IMR-90 (cell line): ENCODE results near the gene UBE2B. TPM values are rescaled to one million over a fixed set of nuclear protein-coding genes. Genes with fewer than 3 reads are reported as not detected.

ENCODE experiments used
- ATAC-seq: fragments of 200-7000 bp; cut with Tn5 transposase; 2 replicates; pipeline ENCODE4 v1.9.1; 2020; ENCODE audit warnings: low read depth, mild to moderate bottlenecking, moderate library complexity
- BruUV-seq: library from RNA; stranded (reverse); fragments of 400-500 nt; replicated peaks from 2 replicates; lab custom pipeline; 2021; lab: Mats Ljungman, UMichigan
- CTCF ChIA-PET: fragments of 300-600 bp; formaldehyde crosslinking; extraction: SDS; loops from one replicate; lab custom pipeline; 2021; ENCODE audit warnings: antibody characterized with exemption; lab: Yijun Ruan, JAX
- POLR2A ChIA-PET: fragments of 300-600 bp; sonication (Branson Sonifier 250); formaldehyde crosslinking; loops from one replicate; lab custom pipeline; 2022; ENCODE audit warnings: antibody characterized with exemption; ENCODE audit not compliant: unreplicated experiment; lab: Charles Lee
- DNase-seq: peaks from one replicate; pipeline ENCODE4 v3.0.0; 2013
- H2AFZ ChIP-seq: replicated peaks from 2 replicates; pipeline ENCODE3; 2013; ENCODE audit warnings: low read length, mild to moderate bottlenecking; ENCODE audit not compliant: poor library complexity
- H2AK5ac ChIP-seq: 2 replicates; pipeline ENCODE4 v1.6.1; 2013; ENCODE audit warnings: low read depth, low read length, inconsistent platforms
- H2AK9ac ChIP-seq: replicated peaks from 2 replicates; pipeline ENCODE3; 2013; ENCODE audit warnings: mild to moderate bottlenecking, low read depth, low read length, moderate library complexity; ENCODE audit not compliant: poor library complexity
- H2BK120ac ChIP-seq: 2 replicates; pipeline ENCODE4 v1.6.1; 2013; ENCODE audit warnings: low read depth, low read length, inconsistent platforms
- H2BK15ac ChIP-seq: 3 replicates; pipeline ENCODE4 v1.6.1; 2013; ENCODE audit warnings: low read depth, low read length, inconsistent platforms
- H2BK20ac ChIP-seq: 2 replicates; pipeline ENCODE4 v1.6.1; 2013; ENCODE audit warnings: low read depth, mild to moderate bottlenecking, inconsistent platforms, low read length, moderate library complexity
- H2BK5ac ChIP-seq: 2 replicates; pipeline ENCODE4 v1.6.1; 2013; ENCODE audit warnings: mild to moderate bottlenecking, low read depth, low read length, inconsistent platforms; ENCODE audit not compliant: poor library complexity, severe bottlenecking
- H3K14ac ChIP-seq: replicated peaks from 2 replicates; pipeline ENCODE4 v1.6.1; 2013; ENCODE audit warnings: low read depth, low read length, inconsistent platforms
- H3K18ac ChIP-seq: 2 replicates; pipeline ENCODE4 v1.6.1; 2013; ENCODE audit warnings: low read depth, low read length, control low read depth
- H3K23ac ChIP-seq: 2 replicates; pipeline ENCODE4 v1.6.1; 2013; ENCODE audit warnings: low read depth, low read length, inconsistent platforms
- H3K27ac ChIP-seq: 2 replicates; pipeline ENCODE4 v1.5.1; 2013; ENCODE audit warnings: mild to moderate bottlenecking, control low read depth, low read length; ENCODE audit not compliant: insufficient read depth
- H3K27me3 ChIP-seq: 2 replicates; pipeline ENCODE4 v1.6.1; 2013; ENCODE audit warnings: low read length; ENCODE audit not compliant: control insufficient read depth, insufficient read depth
- H3K36me3 ChIP-seq: 2 replicates; pipeline ENCODE4 v1.6.1; 2013; ENCODE audit warnings: low read length, mixed read lengths; ENCODE audit not compliant: control insufficient read depth, insufficient read depth
- H3K4ac ChIP-seq: 2 replicates; pipeline ENCODE4 v1.6.1; 2013; ENCODE audit warnings: low read depth, low read length, inconsistent platforms
- H3K4me1 ChIP-seq: 2 replicates; pipeline ENCODE4 v1.6.1; 2013; ENCODE audit warnings: low read length, mixed read lengths; ENCODE audit not compliant: control insufficient read depth, insufficient read depth
- H3K4me2 ChIP-seq: 2 replicates; pipeline ENCODE4 v1.6.1; 2013; ENCODE audit warnings: low read depth, mild to moderate bottlenecking, control low read depth, low read length, moderate library complexity
- H3K4me3 ChIP-seq: 2 replicates; pipeline ENCODE4 v1.5.1; 2013; ENCODE audit warnings: low read depth, mild to moderate bottlenecking, control low read depth, low read length, moderate library complexity; ENCODE audit not compliant: insufficient read depth
- H3K56ac ChIP-seq: 2 replicates; pipeline ENCODE4 v1.6.1; 2013; ENCODE audit warnings: low read length, inconsistent platforms; ENCODE audit not compliant: insufficient read depth; ENCODE audit errors: extremely low read depth
- H3K79me1 ChIP-seq, 2 experiments: 2 replicates each; pipeline ENCODE4 v1.6.1; 2013; ENCODE audit warnings: low read length in 2 of 2, inconsistent platforms in 1 of 2, low read depth in 1 of 2
- H3K9ac ChIP-seq: 2 replicates; pipeline ENCODE4 v1.6.1; 2013; ENCODE audit warnings: low read depth, low read length, control low read depth
- H3K9me1 ChIP-seq: 2 replicates; pipeline ENCODE4 v1.6.1; 2013; ENCODE audit warnings: low read length, inconsistent platforms; ENCODE audit not compliant: insufficient read depth
- H3K9me3 ChIP-seq: 2 replicates; pipeline ENCODE4 v1.6.1; 2013; ENCODE audit warnings: low read length; ENCODE audit not compliant: control insufficient read depth, insufficient read depth
- H4K20me1 ChIP-seq: 2 replicates; pipeline ENCODE4 v1.6.1; 2013; ENCODE audit warnings: low read length, inconsistent platforms; ENCODE audit not compliant: insufficient read depth
- H4K5ac ChIP-seq: 2 replicates; pipeline ENCODE4 v1.6.1; 2013; ENCODE audit warnings: mild to moderate bottlenecking, low read depth, low read length, control low read depth
- H4K8ac ChIP-seq, 2 experiments: 2 replicates each; pipeline ENCODE4 v1.6.1; 2013; ENCODE audit warnings: low read depth in 2 of 2, low read length in 2 of 2, control low read depth in 1 of 2, inconsistent platforms in 1 of 2
- H4K91ac ChIP-seq: 2 replicates; pipeline ENCODE4 v1.6.1; 2013; ENCODE audit warnings: low read depth, low read length, inconsistent platforms; ENCODE audit not compliant: insufficient read depth
- CTCF ChIP-seq: conservative IDR thresholded peaks from 2 replicates; pipeline ENCODE4 v1.5.1; 2012; ENCODE audit warnings: mild to moderate bottlenecking, low read depth, low read length, improper control_type of control experiment
- ELK1 ChIP-seq: fragments of 150-350 bp; IDR thresholded peaks from 2 replicates; pipeline ENCODE4 v1.6.1; 2016; ENCODE audit warnings: low read depth, mild to moderate bottlenecking, low read length, moderate library complexity, borderline replicate concordance
- NFE2L2 ChIP-seq: fragments of 150-350 bp; IDR thresholded peaks from 2 replicates; pipeline ENCODE4 v1.6.1; 2016; ENCODE audit warnings: low read depth, mild to moderate bottlenecking, low read length
- WGBS, 2 experiments: methylation state at CpG; one replicate each; pipeline versions ENCODE4 v1.1.5 to v1.1.7; 2013; ENCODE audit warnings: missing lambda C conversion rate in 2 of 2; ENCODE audit not compliant: insufficient read length in 1 of 2; ENCODE audit errors: extremely low coverage in 2 of 2; 5-methylcytosine and 5-hydroxymethylcytosine counted together
- dilution Hi-C: fragments of 300-500 bp; cut with HindIII; formaldehyde crosslinking; loops from one replicate; pipeline ENCODE4 v1.14.3; 2018; ENCODE audit warnings: low sequenced_read_pairs; ENCODE audit not compliant: unreplicated experiment
- in situ Hi-C: fragments of 300-500 bp; cut with MboI; formaldehyde crosslinking; loops from 3 replicates; pipeline ENCODE4 v1.14.3; 2019; ENCODE audit warnings: low sequenced_read_pairs, inconsistent platforms, mixed read lengths
- intact Hi-C: fragments of 100-400 bp; cut with micrococcal nuclease; formaldehyde crosslinking; loops from 2 replicates; pipeline ENCODE4 v1.10.0; 2022
- polyA plus RNA-seq, 3 experiments: library from polyadenylated mRNA; depleted of rRNA; stranded (reverse); fragments of >200 nt; gene quantifications; 2 replicates each; pipeline ENCODE4 v1.2.3, GENCODE V29; 2012; ENCODE audit warnings: low replicate concordance in 1 of 3
- total RNA-seq: library from RNA; depleted of rRNA; stranded (reverse); fragments of >200 nt; gene quantifications from 2 replicates; pipeline ENCODE4 v1.2.3, GENCODE V29; 2012

Gene UBE2B
- total and polyA plus RNA-seq, 2 of the 4 experiments (the other 2 are of a cell fraction): 6.3 to 46.0 TPM

- Histone ChIP-seq H3K4me2 (no peak overlapping the region), H3K4me1 (no peaks in the 10 kb centered on the region), H3K79me1 (peaks cover 3 to 7% of the 10 kb centered on the region in 2 experiments; a peak in 1 of 4 replicates), H3K23ac (no peak overlapping the region), H3K9me1 (no peaks in the 10 kb centered on the region; the same call in 1 of the 2 replicates), H3K4me3 (no peak overlapping the region), H2AK9ac (no peak overlapping the region), H2BK20ac (no peak overlapping the region), H4K91ac (no peak overlapping the region), H2BK5ac (no peak overlapping the region), H2AFZ (no peak overlapping the region), H3K4ac (no peak overlapping the region), H3K27ac (no peak overlapping the region), H3K27me3 (no peaks in the 10 kb centered on the region), H3K18ac (no peak overlapping the region), H2BK120ac (no peak overlapping the region), H4K8ac (no peak overlapping the region), H2BK15ac (no peak overlapping the region), H3K9ac (no peak overlapping the region), H2AK5ac (no peak overlapping the region), H3K14ac (no peak overlapping the region), H4K5ac (no peak overlapping the region), H4K20me1 (no peaks in the 10 kb centered on the region; the same call in 1 of the 2 replicates), H3K9me3 (no peaks in the 10 kb centered on the region), H3K36me3 (no peaks in the 10 kb centered on the region), H3K56ac (no peak overlapping the region)
- no peak for ATAC-seq
- intact Hi-C loops: loop anchor here (5.0 kb wide), 1 partner anchor 33 kb away; no protein-coding TSS in a partner anchor
- no TSS peak for BruUV-seq
- WGBS, 2 experiments: no CpG with 5 or more reads among the region's 5 CpGs
- ChIA-PET POLR2A (no interaction called here), CTCF (no interaction called here)
- dilution Hi-C loops: no loop called here
- TF ChIP-seq ELK1: no peak
- TF ChIP-seq CTCF: no peak
- no peak for TF ChIP-seq NFE2L2
- no peak for DNase-seq
- in situ Hi-C loops: no loop called here
Measured at GRCh38 chr5:134355681-134356080, 15.7 kb upstream of the UBE2B start.
